WTC11 (cell line): ENCODE data around the gene ZDHHC18.
"Not testable (repeated sequence)": the region's sequence is repeated elsewhere in the genome, so short reads cannot be mapped to it uniquely, and the experiment has no call there.

Experiments used
- CTCF ChIP-seq: fragments of 200-600 bp; IDR thresholded peaks from 2 replicates; pipeline ENCODE4 v1.8.0; 2022; ENCODE audit warnings: antibody characterized with exemption
- JUN ChIP-seq: sonication (generic); formaldehyde crosslinking; IDR thresholded peaks from 2 replicates; pipeline ENCODE4 v1.8.0; 2023; ENCODE audit warnings: mild to moderate bottlenecking, missing genetic modification reagents
- TCF7 ChIP-seq: sonication (generic); formaldehyde crosslinking; IDR thresholded peaks from 2 replicates; pipeline ENCODE4 v1.8.0; 2022; ENCODE audit warnings: mild to moderate bottlenecking, low read depth, missing genetic modification reagents, moderate library complexity
- ZNF138 ChIP-seq: sonication (generic); formaldehyde crosslinking; conservative IDR thresholded peaks from 2 replicates; pipeline ENCODE4 v1.8.1; 2022; ENCODE audit warnings: mild to moderate bottlenecking, moderate library complexity, missing genetic modification reagents

DNA sequence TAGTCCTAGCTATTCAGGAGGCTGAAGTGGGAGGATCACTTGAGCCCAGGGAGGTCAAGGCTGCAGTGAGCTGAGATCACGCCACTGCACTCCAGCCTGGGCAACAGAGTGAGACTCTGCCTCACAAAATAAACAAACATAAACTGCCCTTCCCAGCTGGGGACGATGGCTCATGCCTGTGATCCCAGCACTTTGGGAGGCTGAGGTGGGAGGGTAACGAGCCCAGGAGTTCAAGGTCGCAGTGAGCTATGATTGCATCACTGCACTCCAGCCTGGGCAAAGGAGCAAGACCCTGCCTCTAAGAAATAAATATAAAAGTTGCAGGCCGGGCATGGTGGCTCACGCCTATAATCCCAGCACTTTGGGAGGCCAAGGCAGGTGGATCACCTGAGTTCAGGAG, 55.1 kb downstream of the ZDHHC18 start:
- TF ChIP-seq JUN (CRISPR knock-in tag); CTCF; TCF7 (CRISPR knock-in tag); ZNF138: not testable (repeated sequence)
